ENCODE data around the gene TEC. TPM values are rescaled to one million over a fixed set of nuclear protein-coding genes. Genes with fewer than 3 reads are reported as not detected.

TEC gene
- total and polyA plus RNA-seq, 9 of the 15 experiments (the other 6 are each of a cell fraction or from before 2014, with no cell fraction given) = 5.3 to 14.7 (median 8.8) TPM

DNA sequence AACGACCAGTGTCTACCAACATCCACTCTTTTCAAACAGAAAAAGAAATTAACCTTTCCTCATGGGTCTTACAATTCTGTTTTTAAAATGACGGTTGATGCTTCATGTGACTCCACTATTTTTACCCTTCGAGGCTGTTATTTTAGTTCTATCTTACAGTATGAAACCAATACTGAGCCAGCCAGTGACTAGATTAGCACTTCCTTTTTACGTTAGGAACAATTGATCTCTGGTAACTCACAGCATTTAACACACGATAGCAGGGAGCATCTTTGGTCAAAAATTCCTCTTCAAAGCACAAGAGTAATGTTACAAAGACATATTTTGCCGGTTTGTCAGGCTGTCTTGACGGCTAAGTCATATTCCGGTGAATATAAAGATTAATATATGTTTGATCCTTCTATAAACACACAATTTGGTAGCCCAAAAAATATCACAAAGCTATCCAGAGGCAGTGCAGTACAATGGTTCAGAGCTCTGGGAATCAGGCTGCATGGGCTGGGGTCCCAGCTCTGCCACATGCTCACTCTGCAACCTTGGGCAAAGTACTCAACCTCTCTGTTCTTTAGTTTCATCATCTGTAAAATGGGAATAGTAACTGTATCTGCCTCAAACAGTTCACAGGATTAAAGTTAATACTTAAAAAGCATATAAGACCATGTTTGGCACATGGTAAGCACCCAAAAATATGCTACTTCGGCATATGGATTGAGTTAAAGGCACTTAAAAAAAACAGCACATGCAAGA is 72.7 kb downstream of the TEC start:
- no peak for DNase-seq (ENCODE audit: extremely low read depth in 1 of 4, low spot score in 3 of 4)
- ATAC-seq = no peak
- H3K36me3 ChIP-seq (ENCODE audit: control insufficient read depth, insufficient read depth, low read length) = no peaks in the 10 kb centered on the region; the same call in 1 of the 3 replicates
- FAIRE-seq = no peak
- H3K27ac ChIP-seq (ENCODE audit: extremely low read depth, low read depth, low read length) = peak overlapping the region; percentile 67
- ChIA-PET CTCF (ENCODE audit: low intra/inter-chr PET ratio) (no interaction called here), POLR2A (interaction anchor here (1.1 to 1.5 kb wide), 3 partner anchors 8 to 28 kb away, joined by 3 read pairs; no protein-coding TSS in a partner anchor)
- no peak overlapping the region for H3K4me3 ChIP-seq
- H4K20me1 ChIP-seq (replicated peaks; ENCODE audit: control insufficient read depth, insufficient read depth, low read length) = no peaks in the 10 kb centered on the region
- BruUV-seq (replicated peaks) = no TSS peak
- no peaks in the 10 kb centered on the region for H3K27me3 ChIP-seq (ENCODE audit: control insufficient read depth in 2 of 2, insufficient read depth in 2 of 2, low read length in 2 of 2)
- peak overlapping the region; percentile 87 for H2AFZ ChIP-seq (ENCODE audit: low read depth, low read length)
- in situ Hi-C loops (cut with MboI) = no loop called here
- H3K4me1 ChIP-seq (replicated peaks in 1 of 2; ENCODE audit: control insufficient read depth in 2 of 2, insufficient read depth in 2 of 2, low read length in 2 of 2) = peaks cover 35 to 59% of the 10 kb centered on the region in 2 experiments
- H3K9me3 ChIP-seq (replicated peaks; ENCODE audit: control insufficient read depth, insufficient read depth, low read depth, low read length) = no peaks in the 10 kb centered on the region
- intact Hi-C loops (cut with micrococcal nuclease) = no loop called here
- H3K79me2 ChIP-seq (ENCODE audit: control insufficient read depth, insufficient read depth, low read length) = peaks cover 38% of the 10 kb centered on the region
- H3K4me2 ChIP-seq (ENCODE audit: insufficient read depth, low read length) = peak overlapping the region; percentile 78
- H3K9me1 ChIP-seq (ENCODE audit: control insufficient read depth, insufficient read depth, low read length) = no peaks in the 10 kb centered on the region
- H3K9ac ChIP-seq (ENCODE audit: insufficient read depth in 1 of 2, low read depth in 2 of 2, low read length in 2 of 2) = peak overlapping the region in 1 of 2 experiments; percentile 40; a peak in 1 of 4 replicates
- TF ChIP-seq SPI1 (IDR thresholded peaks at IDR 0.05; ENCODE audit: borderline replicate concordance, low read depth, low read length) = 0 out of 2 replicates have a peak, but pooled peaks have one; percentile 21
- TF ChIP-seq CBX3 (IDR thresholded peaks at IDR 0.05; ENCODE audit: borderline replicate concordance in 1 of 2, low read length in 2 of 2) = 0 out of 3 replicates have a peak, but pooled peaks of 1 of the 2 experiments have one; percentile 30
- peak; percentile 87 for TF ChIP-seq ESRRA (IDR thresholded peaks at IDR 0.05; ENCODE audit: borderline replicate concordance, low read depth)
- peak; percentile 69 for TF ChIP-seq ZFP36 (IDR thresholded peaks at IDR 0.05; ENCODE audit: low read depth, low read length, partially characterized antibody)
- no peak for TF ChIP-seq MTA3 (IDR thresholded peaks at IDR 0.05; ENCODE audit: borderline replicate concordance)
- peak; percentile 38 to 77; a peak in 2 of 4 replicates for TF ChIP-seq KDM1A (IDR thresholded peaks at IDR 0.05)
- TF ChIP-seq PHTF2 (CRISPR knock-in tag; IDR thresholded peaks at IDR 0.05) = no peak
- 0 out of 2 replicates have a peak, but pooled peaks have one; percentile 49 for TF ChIP-seq KAT7 (CRISPR knock-in tag; IDR thresholded peaks at IDR 0.05; ENCODE audit: borderline replicate concordance)
- TF ChIP-seq BCOR (IDR thresholded peaks at IDR 0.05) = peak; percentile 83
- TF ChIP-seq SMARCA5 (IDR thresholded peaks at IDR 0.05) = peak; percentile 86
- TF ChIP-seq TAL1 (IDR thresholded peaks at IDR 0.05) = no peak
- peak; percentile 76 for TF ChIP-seq RBM25 (IDR thresholded peaks at IDR 0.05; ENCODE audit: low read depth, low read length, severe bottlenecking)
- peak; percentile 86 for TF ChIP-seq ADNP (tag; IDR thresholded peaks at IDR 0.05)
- TF ChIP-seq HDAC2 (IDR thresholded peaks at IDR 0.05) = peak; percentile 57; the same call in 1 of the 2 replicates
- TF ChIP-seq MTA1 (IDR thresholded peaks at IDR 0.05; ENCODE audit: borderline replicate concordance) = no peak
- peak; percentile 73 for TF ChIP-seq BRD9 (IDR thresholded peaks at IDR 0.05; ENCODE audit: low read depth, partially characterized antibody)
- 58% methylated on average over 9 of the region's 9 CpGs for WGBS (ENCODE audit: insufficient coverage, low coverage, missing lambda C conversion rate)

Data from K562 (cell line).